A673 (cell line): ENCODE measurements around the gene RGS7. TPM values are rescaled to one million over a fixed set of nuclear protein-coding genes. Genes with fewer than 3 reads are reported as not detected.
"Not testable (repeated sequence)": the region's sequence is repeated elsewhere in the genome, so short reads cannot be mapped to it uniquely, and the experiment has no call there.

Experiments used
- BruUV-seq: library from RNA; stranded (reverse); fragments of 400-500 nt; replicated peaks from 2 replicates; lab custom pipeline; 2021; lab: Mats Ljungman, UMichigan
- CTCF ChIA-PET: fragments of 300-600 bp; sonication (Branson Sonifier 250); formaldehyde crosslinking; loops from one replicate; lab custom pipeline; 2022; ENCODE audit warnings: antibody characterized with exemption; lab: Charles Lee
- POLR2A ChIA-PET: fragments of 300-600 bp; sonication (Branson Sonifier 250); formaldehyde crosslinking; loops from one replicate; lab custom pipeline; 2022; ENCODE audit warnings: antibody characterized with exemption; ENCODE audit not compliant: low non-redundant PET; lab: Charles Lee
- DNase-seq: peaks from one replicate; pipeline ENCODE4 v3.0.0-alpha.2; 2015; ENCODE audit warnings: low spot score
- H3K27ac ChIP-seq: fragments of 200-600 bp; sonication (generic); 2 replicates; pipeline ENCODE4 v1.5.1; 2016; ENCODE audit warnings: mixed run types, low read depth, mild to moderate bottlenecking, mixed read lengths, antibody characterized with exemption, low read length; ENCODE audit not compliant: poor library complexity, severe bottlenecking
- H3K27me3 ChIP-seq: fragments of 200-600 bp; sonication (generic); replicated peaks from 2 replicates; pipeline ENCODE4 v1.6.1; 2017; ENCODE audit warnings: mixed run types, low read depth, mild to moderate bottlenecking, mixed read lengths, antibody characterized with exemption, low read length; ENCODE audit not compliant: insufficient read depth, poor library complexity
- H3K36me3 ChIP-seq: fragments of 200-600 bp; sonication (generic); 2 replicates; pipeline ENCODE4 v1.6.1; 2016; ENCODE audit warnings: mixed run types, mild to moderate bottlenecking, mixed read lengths, antibody characterized with exemption, low read length; ENCODE audit not compliant: insufficient read depth, poor library complexity, severe bottlenecking
- H3K4me1 ChIP-seq: fragments of 200-600 bp; sonication (generic); 2 replicates; pipeline ENCODE4 v1.6.1; 2017; ENCODE audit warnings: mixed run types, mild to moderate bottlenecking, mixed read lengths, antibody characterized with exemption, low read length; ENCODE audit not compliant: insufficient read depth, poor library complexity, severe bottlenecking
- H3K4me3 ChIP-seq: fragments of 200-600 bp; sonication (generic); 2 replicates; pipeline ENCODE4 v1.5.1; 2016; ENCODE audit warnings: low read depth, mixed run types, mild to moderate bottlenecking, mixed read lengths, low read length; ENCODE audit not compliant: poor library complexity, severe bottlenecking
- H3K9me3 ChIP-seq: fragments of 200-600 bp; sonication (generic); 2 replicates; pipeline ENCODE4 v1.6.1; 2016; ENCODE audit warnings: mixed run types, low read depth, mild to moderate bottlenecking, mixed read lengths, antibody characterized with exemption, low read length; ENCODE audit not compliant: poor library complexity, severe bottlenecking
- EZH2 ChIP-seq: fragments of 200-600 bp; sonication (generic); IDR thresholded peaks from 2 replicates; pipeline ENCODE4 v1.6.1; 2017; ENCODE audit warnings: borderline replicate concordance, low read depth, mild to moderate bottlenecking, mixed read lengths, antibody characterized with exemption, low read length; ENCODE audit not compliant: poor library complexity, severe bottlenecking
- intact Hi-C: fragments of 100-400 bp; cut with micrococcal nuclease; formaldehyde crosslinking; loops from one replicate; pipeline ENCODE4 v1.10.0; 2022; ENCODE audit not compliant: unreplicated experiment
- total RNA-seq: library from RNA; stranded (reverse); gene quantifications from 2 replicates; pipeline ENCODE4 v1.2.3, GENCODE V29; 2021
- TF ChIP-seq, protein P1 (sequence below): fragments of 300-800, 200-600 bp; sonication (generic); conservative IDR thresholded peaks from 2 replicates; pipeline ENCODE4 v1.5.1; 2017; ENCODE audit warnings: low read depth, mild to moderate bottlenecking, antibody characterized with exemption, low read length, moderate library complexity, mixed read lengths

The RGS7 gene
- total RNA-seq, 1 experiment from 2014 or later, result not detected

DNA sequence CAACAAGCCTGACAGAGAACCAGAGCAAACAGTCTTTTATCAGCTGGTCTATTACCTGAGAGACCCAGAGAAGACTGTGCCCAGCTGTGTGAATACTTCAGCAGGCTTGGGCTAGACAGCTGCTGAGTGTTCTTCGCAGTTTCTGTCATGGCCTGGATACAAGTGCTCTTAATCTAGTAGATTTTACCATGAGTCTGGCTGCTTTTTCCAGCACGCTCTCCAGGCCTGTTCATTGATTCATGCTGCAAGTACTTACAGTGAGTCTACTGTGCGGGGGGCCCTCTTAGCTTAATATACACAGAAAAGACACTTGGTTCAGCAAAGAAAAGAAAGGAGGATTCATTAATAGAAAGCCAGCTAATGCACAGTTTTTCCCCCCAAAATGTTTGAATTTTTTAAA lies 48.5 kb downstream of the RGS7 start:
- Histone ChIP-seq H3K27ac (no peak overlapping the region), H3K4me3 (no peak overlapping the region), H3K27me3 (no peaks in the 10 kb centered on the region), H3K4me1 (no peaks in the 10 kb centered on the region), H3K36me3 (no peaks in the 10 kb centered on the region), H3K9me3 (no peaks in the 10 kb centered on the region)
- TF ChIP-seq, protein P1, sequence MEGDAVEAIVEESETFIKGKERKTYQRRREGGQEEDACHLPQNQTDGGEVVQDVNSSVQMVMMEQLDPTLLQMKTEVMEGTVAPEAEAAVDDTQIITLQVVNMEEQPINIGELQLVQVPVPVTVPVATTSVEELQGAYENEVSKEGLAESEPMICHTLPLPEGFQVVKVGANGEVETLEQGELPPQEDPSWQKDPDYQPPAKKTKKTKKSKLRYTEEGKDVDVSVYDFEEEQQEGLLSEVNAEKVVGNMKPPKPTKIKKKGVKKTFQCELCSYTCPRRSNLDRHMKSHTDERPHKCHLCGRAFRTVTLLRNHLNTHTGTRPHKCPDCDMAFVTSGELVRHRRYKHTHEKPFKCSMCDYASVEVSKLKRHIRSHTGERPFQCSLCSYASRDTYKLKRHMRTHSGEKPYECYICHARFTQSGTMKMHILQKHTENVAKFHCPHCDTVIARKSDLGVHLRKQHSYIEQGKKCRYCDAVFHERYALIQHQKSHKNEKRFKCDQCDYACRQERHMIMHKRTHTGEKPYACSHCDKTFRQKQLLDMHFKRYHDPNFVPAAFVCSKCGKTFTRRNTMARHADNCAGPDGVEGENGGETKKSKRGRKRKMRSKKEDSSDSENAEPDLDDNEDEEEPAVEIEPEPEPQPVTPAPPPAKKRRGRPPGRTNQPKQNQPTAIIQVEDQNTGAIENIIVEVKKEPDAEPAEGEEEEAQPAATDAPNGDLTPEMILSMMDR, result no peak
- no peak for TF ChIP-seq EZH2
- ChIA-PET CTCF (no interaction called here), POLR2A (no interaction called here)
- intact Hi-C loops, result no loop called here
- DNase-seq, result no peak
- no TSS peak for BruUV-seq

DNA sequence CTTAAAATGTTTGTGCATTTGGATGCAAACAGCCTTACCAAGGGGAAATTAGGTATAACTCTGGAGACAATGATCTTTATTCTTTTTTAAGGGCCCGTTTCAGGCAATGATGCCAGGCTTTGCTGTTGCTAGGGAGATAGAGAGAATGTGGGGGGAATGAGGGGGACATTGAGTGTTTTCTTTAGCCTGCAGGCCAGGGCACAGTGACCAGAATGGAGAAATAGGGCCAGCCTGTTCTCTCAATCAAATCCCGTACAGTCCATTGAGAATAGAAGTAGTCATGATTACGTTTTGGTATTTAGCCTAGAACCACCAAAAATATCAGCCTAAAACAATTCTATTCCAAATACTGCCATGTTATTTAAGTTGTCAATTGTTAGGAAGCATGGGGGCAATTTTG lies 49.0 kb downstream of the RGS7 start:
- no TSS peak for BruUV-seq
- CTCF ChIA-PET, result no interaction called here
- intact Hi-C loops, result no loop called here
- TF ChIP-seq, protein P1, result no peak
- no peak for TF ChIP-seq EZH2
- H3K4me1 ChIP-seq, result no peaks in the 10 kb centered on the region
- H3K9me3 ChIP-seq, result no peaks in the 10 kb centered on the region
- H3K36me3 ChIP-seq, result no peaks in the 10 kb centered on the region
- no peaks in the 10 kb centered on the region for H3K27me3 ChIP-seq
- no peak for DNase-seq
- POLR2A ChIA-PET, result no interaction called here
- no peak overlapping the region for H3K27ac ChIP-seq
- no peak overlapping the region for H3K4me3 ChIP-seq

DNA sequence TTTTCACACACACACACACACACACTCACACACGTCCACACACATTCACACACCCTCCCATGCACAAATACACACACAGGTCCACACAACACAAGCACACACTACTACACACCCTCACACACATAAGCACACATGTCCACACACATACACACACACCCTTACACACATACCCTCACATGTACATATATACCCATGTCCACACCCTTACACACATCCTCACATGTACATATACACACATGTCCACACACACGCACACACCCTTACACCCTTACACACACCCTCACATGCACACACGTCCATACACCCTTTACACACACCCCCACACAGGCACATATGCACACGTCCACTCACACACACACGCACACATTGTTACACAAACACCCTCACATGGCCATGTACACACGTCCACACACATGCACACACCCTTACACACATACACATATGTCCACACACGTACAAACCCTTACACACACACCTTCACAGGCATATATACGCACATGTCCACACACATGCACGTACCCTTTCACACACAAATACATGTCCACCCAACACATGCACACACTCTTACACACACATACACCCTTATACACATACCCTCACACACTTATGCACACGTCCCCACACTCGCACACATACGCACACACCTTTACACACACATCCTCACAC lies 50.7 kb downstream of the RGS7 start:
- Histone ChIP-seq H3K9me3 (no peaks in the 10 kb centered on the region), H3K4me1 (no peaks in the 10 kb centered on the region), H3K36me3 (no peaks in the 10 kb centered on the region), H3K27ac (no peak overlapping the region), H3K4me3 (no peak overlapping the region), H3K27me3 (no peaks in the 10 kb centered on the region)
- POLR2A ChIA-PET, result no interaction called here
- intact Hi-C loops, result no loop called here
- no peak for TF ChIP-seq EZH2
- TF ChIP-seq, protein P1, result no peak
- no TSS peak for BruUV-seq
- CTCF ChIA-PET, result no interaction called here
- no peak for DNase-seq

DNA sequence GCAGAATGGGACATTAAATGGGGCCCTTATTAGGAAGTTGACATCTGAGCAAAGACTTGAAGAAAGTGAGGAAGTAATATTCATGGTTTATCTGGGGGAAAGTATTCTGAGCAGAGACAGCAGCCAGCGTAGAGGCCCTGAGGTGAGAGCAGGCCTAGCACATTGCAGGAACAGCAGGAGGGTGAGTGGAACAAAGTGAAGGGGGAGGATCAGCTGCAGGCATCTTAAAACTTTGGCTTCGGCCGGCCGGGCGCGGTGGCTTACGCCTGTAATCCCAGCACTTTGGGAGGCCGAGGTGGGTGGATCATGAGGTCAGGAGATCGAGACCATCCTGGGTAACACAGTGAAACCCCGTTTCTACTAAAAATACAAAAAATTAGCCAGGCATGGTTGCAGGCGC lies 55.0 kb downstream of the RGS7 start:
- H3K27me3 ChIP-seq, H3K4me1 ChIP-seq, H3K4me3 ChIP-seq, H3K27ac ChIP-seq, H3K36me3 ChIP-seq, intact Hi-C loops, BruUV-seq, DNase-seq, POLR2A ChIA-PET, H3K9me3 ChIP-seq, CTCF ChIA-PET: not testable (repeated sequence)
